Measurements from ENCODE around the gene SLC17A7.

GRCh38 chr19:49487277-49488045, 46.1 kb upstream of the SLC17A7 start, which contains the start of gene RPL13A:
- TF ChIP-seq, protein P1, sequence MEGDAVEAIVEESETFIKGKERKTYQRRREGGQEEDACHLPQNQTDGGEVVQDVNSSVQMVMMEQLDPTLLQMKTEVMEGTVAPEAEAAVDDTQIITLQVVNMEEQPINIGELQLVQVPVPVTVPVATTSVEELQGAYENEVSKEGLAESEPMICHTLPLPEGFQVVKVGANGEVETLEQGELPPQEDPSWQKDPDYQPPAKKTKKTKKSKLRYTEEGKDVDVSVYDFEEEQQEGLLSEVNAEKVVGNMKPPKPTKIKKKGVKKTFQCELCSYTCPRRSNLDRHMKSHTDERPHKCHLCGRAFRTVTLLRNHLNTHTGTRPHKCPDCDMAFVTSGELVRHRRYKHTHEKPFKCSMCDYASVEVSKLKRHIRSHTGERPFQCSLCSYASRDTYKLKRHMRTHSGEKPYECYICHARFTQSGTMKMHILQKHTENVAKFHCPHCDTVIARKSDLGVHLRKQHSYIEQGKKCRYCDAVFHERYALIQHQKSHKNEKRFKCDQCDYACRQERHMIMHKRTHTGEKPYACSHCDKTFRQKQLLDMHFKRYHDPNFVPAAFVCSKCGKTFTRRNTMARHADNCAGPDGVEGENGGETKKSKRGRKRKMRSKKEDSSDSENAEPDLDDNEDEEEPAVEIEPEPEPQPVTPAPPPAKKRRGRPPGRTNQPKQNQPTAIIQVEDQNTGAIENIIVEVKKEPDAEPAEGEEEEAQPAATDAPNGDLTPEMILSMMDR (conservative IDR thresholded peaks at IDR 0.05), result no peak
- peak; percentile 75; the same call in 1 of the 2 replicates for TF ChIP-seq ZFX (IDR thresholded peaks at IDR 0.05)

All from C4-2B (cell line).